ENCODE measurements around the gene XPO5. TPM values are rescaled to one million over a fixed set of nuclear protein-coding genes. Genes with fewer than 3 reads are reported as not detected.
"Not testable (repeated sequence)": the region's sequence is repeated elsewhere in the genome, so short reads cannot be mapped to it uniquely, and the experiment has no call there.

The XPO5 gene
- total RNA-seq, 1 experiment from 2014 or later, result 114 TPM

DNA sequence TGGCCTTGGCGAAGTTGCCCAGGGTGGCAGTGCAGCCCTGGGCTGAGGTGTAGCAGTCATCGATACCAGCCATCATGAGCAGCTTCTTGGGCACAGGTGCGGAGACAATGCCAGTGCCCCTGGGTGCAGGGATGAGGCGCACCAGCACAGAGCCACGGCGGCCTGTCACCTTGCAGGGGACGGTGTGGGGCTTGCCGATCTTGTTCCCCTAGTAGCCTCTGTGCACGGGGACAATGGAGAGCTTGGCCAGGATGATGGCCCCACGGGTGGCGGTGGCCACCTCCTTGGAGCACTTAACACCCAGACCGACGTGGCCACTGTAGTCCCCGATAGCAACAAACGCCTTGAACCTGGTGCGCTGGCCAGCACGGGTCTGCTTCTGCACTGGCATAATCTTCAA lies 36.9 kb downstream of the XPO5 start:
- H3K36me3 Mint-ChIP-seq (ENCODE audit: insufficient read depth in 1 of 3, low read depth in 3 of 3), result peaks cover 26 to 77% (median 47%) of the 10 kb centered on the region in 3 experiments; a peak in 6 of 7 replicates
- not testable (repeated sequence) for H3K4me3 Mint-ChIP-seq; H2BK12ac ChIP-seq (ENCODE audit: insufficient read length, low read depth, low read length); H3T11ph ChIP-seq (ENCODE audit: low read length); H3K4me1 ChIP-seq (ENCODE audit: insufficient read depth, low read length); H4K91ac ChIP-seq (ENCODE audit: insufficient read length, low read depth, low read length); H3K27me3 Mint-ChIP-seq (ENCODE audit: low read depth); H2BK15ac ChIP-seq (ENCODE audit: low read depth, low read length); H3K23ac ChIP-seq (ENCODE audit: insufficient read length, low read depth, low read length); H3K79me1 ChIP-seq (ENCODE audit: insufficient read depth, low read depth, low read length, poor library complexity, severe bottlenecking); H4K20me1 ChIP-seq (ENCODE audit: control insufficient read depth, insufficient read depth, insufficient read length); H3K14ac ChIP-seq (ENCODE audit: insufficient read depth, low read length); H3K27ac ChIP-seq (ENCODE audit: insufficient read length, low read depth, low read length); DNase-seq; H4K8ac ChIP-seq (replicated peaks; ENCODE audit: insufficient read length, low read depth, low read length); H2AFZ ChIP-seq (ENCODE audit: low read length); H3K4me2 ChIP-seq (ENCODE audit: insufficient read depth, insufficient read length, low read length); H3K79me2 ChIP-seq (ENCODE audit: insufficient read depth, low read length); H3K9me3 ChIP-seq (ENCODE audit: control insufficient read depth, low read depth, low read length); H3K27me3 ChIP-seq (ENCODE audit: insufficient read depth, low read length); H3K4ac ChIP-seq (ENCODE audit: low read depth, low read length); H2AK5ac ChIP-seq (ENCODE audit: insufficient read length, low read length); H3K9me3 Mint-ChIP-seq; H2BK120ac ChIP-seq (ENCODE audit: low read depth, low read length, poor library complexity, severe bottlenecking); H3K27ac Mint-ChIP-seq; H3K23me2 ChIP-seq (ENCODE audit: insufficient read length, low read depth, low read length, poor library complexity, severe bottlenecking); H3K56ac ChIP-seq (ENCODE audit: insufficient read length, low read depth, low read length); H2BK20ac ChIP-seq (ENCODE audit: low read depth, low read length, poor library complexity, severe bottlenecking); H2BK5ac ChIP-seq (ENCODE audit: insufficient read length, low read length); H4K5ac ChIP-seq (ENCODE audit: insufficient read length, low read depth, low read length); H3K18ac ChIP-seq (ENCODE audit: insufficient read length, low read depth, low read length); H3K9ac ChIP-seq (ENCODE audit: extremely low read depth, insufficient read length, low read length); H3K4me1 Mint-ChIP-seq
- WGBS (ENCODE audit: extremely low coverage, insufficient read length, low lambda C conversion rate), result no CpG with 5 or more reads among the region's 17 CpGs
